ENCODE results near the gene CFAP46. TPM values are rescaled to one million over a fixed set of nuclear protein-coding genes. Genes with fewer than 3 reads are reported as not detected.

The CFAP46 gene
- polyA plus RNA-seq, 1 of the 3 experiments (the other 2 are of a cell fraction) = 3.9 TPM

DNA sequence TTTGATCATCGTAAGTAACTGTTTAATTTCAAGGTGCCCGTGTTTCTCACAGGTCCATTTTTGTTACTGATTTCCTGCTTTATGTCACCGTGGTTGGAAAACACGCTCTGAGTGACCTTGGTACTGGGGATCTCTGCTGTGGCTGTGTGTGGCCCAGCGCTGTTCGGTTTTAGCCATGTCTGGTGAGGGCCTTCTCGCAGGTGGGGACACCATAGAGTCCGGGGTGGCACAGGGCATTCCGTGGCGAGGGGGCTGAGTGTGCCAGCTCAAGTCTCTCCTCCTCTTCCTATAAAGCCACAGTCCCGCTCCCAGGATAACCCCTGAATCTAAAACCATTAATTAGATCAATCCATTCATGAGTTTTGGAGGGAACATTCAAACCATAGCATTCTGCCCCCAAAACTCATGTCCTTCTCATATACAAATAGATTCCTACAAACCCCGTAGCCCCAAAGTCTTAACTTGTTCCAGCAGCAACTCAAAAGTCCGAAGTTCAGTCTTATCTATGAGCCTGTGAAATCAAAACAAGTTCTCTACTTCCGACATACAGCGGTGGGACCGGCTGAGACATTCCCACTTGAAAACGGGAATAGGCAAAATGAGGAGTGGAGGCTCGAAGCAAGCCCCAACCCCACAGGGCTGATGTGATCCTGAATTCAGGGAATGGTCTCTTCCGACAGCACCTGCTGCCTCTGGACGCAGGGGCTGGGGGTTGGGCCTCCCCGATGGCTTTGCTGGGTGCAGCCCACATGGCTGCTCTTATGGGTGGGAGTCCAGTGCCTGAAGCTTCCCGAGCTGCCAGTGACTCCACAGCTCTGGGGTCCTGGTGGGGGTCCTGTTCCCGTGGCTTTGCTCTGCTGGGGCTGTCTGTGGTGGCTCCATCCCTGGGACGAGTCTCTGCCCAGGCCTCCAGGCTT, 101.4 kb downstream of the CFAP46 start:
- ChIA-PET POLR2A (no interaction called here), CTCF (interaction anchor here (0.9 to 1.3 kb wide), 2 partner anchors 62 to 186 kb away, joined by 3 read pairs; no protein-coding TSS in a partner anchor)
- H3K4me1 ChIP-seq (ENCODE audit: control insufficient read depth in 1 of 2, insufficient read depth in 2 of 2, low read depth in 1 of 2, low read length in 1 of 2) = peaks cover 0 to 11% of the 10 kb centered on the region in 2 experiments; a peak in 1 of 4 replicates
- peaks cover 4% of the 10 kb centered on the region for H3F3A ChIP-seq (replicated peaks; ENCODE audit: insufficient read depth)
- H3K9ac ChIP-seq = no peak overlapping the region
- H3K27me3 ChIP-seq (ENCODE audit: insufficient read depth) = no peaks in the 10 kb centered on the region
- WGBS (ENCODE audit: low lambda C conversion rate) = 36% methylated on average over 21 of the region's 24 CpGs
- TF ChIP-seq SMC3 (IDR thresholded peaks at IDR 0.05; ENCODE audit: low read depth, low read length) = no peak
- TF ChIP-seq, protein P1, sequence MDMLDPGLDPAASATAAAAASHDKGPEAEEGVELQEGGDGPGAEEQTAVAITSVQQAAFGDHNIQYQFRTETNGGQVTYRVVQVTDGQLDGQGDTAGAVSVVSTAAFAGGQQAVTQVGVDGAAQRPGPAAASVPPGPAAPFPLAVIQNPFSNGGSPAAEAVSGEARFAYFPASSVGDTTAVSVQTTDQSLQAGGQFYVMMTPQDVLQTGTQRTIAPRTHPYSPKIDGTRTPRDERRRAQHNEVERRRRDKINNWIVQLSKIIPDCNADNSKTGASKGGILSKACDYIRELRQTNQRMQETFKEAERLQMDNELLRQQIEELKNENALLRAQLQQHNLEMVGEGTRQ (IDR thresholded peaks at IDR 0.05; ENCODE audit: borderline replicate concordance, low read depth, low read length) = no peak
- no peak for TF ChIP-seq MEF2A (IDR thresholded peaks at IDR 0.05; ENCODE audit: borderline replicate concordance, low read depth)
- TF ChIP-seq, protein P2, sequence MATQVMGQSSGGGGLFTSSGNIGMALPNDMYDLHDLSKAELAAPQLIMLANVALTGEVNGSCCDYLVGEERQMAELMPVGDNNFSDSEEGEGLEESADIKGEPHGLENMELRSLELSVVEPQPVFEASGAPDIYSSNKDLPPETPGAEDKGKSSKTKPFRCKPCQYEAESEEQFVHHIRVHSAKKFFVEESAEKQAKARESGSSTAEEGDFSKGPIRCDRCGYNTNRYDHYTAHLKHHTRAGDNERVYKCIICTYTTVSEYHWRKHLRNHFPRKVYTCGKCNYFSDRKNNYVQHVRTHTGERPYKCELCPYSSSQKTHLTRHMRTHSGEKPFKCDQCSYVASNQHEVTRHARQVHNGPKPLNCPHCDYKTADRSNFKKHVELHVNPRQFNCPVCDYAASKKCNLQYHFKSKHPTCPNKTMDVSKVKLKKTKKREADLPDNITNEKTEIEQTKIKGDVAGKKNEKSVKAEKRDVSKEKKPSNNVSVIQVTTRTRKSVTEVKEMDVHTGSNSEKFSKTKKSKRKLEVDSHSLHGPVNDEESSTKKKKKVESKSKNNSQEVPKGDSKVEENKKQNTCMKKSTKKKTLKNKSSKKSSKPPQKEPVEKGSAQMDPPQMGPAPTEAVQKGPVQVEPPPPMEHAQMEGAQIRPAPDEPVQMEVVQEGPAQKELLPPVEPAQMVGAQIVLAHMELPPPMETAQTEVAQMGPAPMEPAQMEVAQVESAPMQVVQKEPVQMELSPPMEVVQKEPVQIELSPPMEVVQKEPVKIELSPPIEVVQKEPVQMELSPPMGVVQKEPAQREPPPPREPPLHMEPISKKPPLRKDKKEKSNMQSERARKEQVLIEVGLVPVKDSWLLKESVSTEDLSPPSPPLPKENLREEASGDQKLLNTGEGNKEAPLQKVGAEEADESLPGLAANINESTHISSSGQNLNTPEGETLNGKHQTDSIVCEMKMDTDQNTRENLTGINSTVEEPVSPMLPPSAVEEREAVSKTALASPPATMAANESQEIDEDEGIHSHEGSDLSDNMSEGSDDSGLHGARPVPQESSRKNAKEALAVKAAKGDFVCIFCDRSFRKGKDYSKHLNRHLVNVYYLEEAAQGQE (IDR thresholded peaks at IDR 0.05; ENCODE audit: low read depth, low read length) = no peak
- no peak for TF ChIP-seq SIN3A (IDR thresholded peaks at IDR 0.05; ENCODE audit: borderline replicate concordance, low read depth, low read length)
- TF ChIP-seq, protein P3, sequence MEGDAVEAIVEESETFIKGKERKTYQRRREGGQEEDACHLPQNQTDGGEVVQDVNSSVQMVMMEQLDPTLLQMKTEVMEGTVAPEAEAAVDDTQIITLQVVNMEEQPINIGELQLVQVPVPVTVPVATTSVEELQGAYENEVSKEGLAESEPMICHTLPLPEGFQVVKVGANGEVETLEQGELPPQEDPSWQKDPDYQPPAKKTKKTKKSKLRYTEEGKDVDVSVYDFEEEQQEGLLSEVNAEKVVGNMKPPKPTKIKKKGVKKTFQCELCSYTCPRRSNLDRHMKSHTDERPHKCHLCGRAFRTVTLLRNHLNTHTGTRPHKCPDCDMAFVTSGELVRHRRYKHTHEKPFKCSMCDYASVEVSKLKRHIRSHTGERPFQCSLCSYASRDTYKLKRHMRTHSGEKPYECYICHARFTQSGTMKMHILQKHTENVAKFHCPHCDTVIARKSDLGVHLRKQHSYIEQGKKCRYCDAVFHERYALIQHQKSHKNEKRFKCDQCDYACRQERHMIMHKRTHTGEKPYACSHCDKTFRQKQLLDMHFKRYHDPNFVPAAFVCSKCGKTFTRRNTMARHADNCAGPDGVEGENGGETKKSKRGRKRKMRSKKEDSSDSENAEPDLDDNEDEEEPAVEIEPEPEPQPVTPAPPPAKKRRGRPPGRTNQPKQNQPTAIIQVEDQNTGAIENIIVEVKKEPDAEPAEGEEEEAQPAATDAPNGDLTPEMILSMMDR (IDR thresholded peaks at IDR 0.05) = no peak
- TF ChIP-seq FOSL2 (IDR thresholded peaks at IDR 0.05; ENCODE audit: borderline replicate concordance, low read depth) = no peak
- TF ChIP-seq FOXM1 (IDR thresholded peaks at IDR 0.05; ENCODE audit: low read depth) = no peak
- no peak for TF ChIP-seq TEAD4 (IDR thresholded peaks at IDR 0.05; ENCODE audit: borderline replicate concordance, insufficient read depth)
- TF ChIP-seq POLR2AphosphoS5 (IDR thresholded peaks at IDR 0.05; ENCODE audit: low read depth, low read length) = no peak
- no peak for TF ChIP-seq CHD2 (IDR thresholded peaks at IDR 0.05; ENCODE audit: low read length, partially characterized antibody)
- TF ChIP-seq NFIC (IDR thresholded peaks at IDR 0.05; ENCODE audit: borderline replicate concordance) = no peak
- no peak for TF ChIP-seq RCOR1 (IDR thresholded peaks at IDR 0.05; ENCODE audit: low read length)
- H3K4me2 ChIP-seq = no peak overlapping the region
- peaks cover 7% of the 10 kb centered on the region; the same call in 1 of the 2 replicates for H3K9me3 ChIP-seq
- DNase-seq = no peak
- H3K9me2 ChIP-seq = no peaks in the 10 kb centered on the region
- H3K36me3 ChIP-seq (replicated peaks in 1 of 2; ENCODE audit: control insufficient read depth in 1 of 2, insufficient read depth in 2 of 2, low read length in 1 of 2) = no peaks in the 10 kb centered on the region
- no peaks in the 10 kb centered on the region for H4K20me1 ChIP-seq (ENCODE audit: insufficient read depth)
- no peak overlapping the region for H2AFZ ChIP-seq (ENCODE audit: low read depth)
- H3K27ac ChIP-seq (ENCODE audit: low read depth in 2 of 2, low read length in 1 of 2) = no peak overlapping the region
- H3K4me3 ChIP-seq (ENCODE audit: low read depth in 2 of 2, low read length in 1 of 2) = no peak overlapping the region
- H3K79me2 ChIP-seq (ENCODE audit: insufficient read depth) = no peaks in the 10 kb centered on the region
